NCI-H2029 treated with DMSO at 0.1 percent for 48 hours (cell line): Measurements from ENCODE around the gene BIN1.
A peak's percentile ranks its signal among the peaks of the same experiment; 100 is the strongest.
"Not testable (repeated sequence)": the region's sequence is repeated elsewhere in the genome, so short reads cannot be mapped to it uniquely, and the experiment has no call there.

Experiments
- DNase-seq: peaks from one replicate; lab custom pipeline; 2025; lab: John Stamatoyannopoulos, UW

Gene BIN1

GRCh38 chr2:127133793-127134192, 26.8 kb upstream of the BIN1 start:
- DNase-seq, result no peak

- no peak for DNase-seq
These were observed 23.5 kb upstream of the BIN1 start for GRCh38 chr2:127130421-127130820.

- DNase-seq, result no peak
These were observed 23.0 kb upstream of the BIN1 start for GRCh38 chr2:127129937-127130336.

- peak; percentile 20 for DNase-seq
These were observed 21.5 kb upstream of the BIN1 start for GRCh38 chr2:127128445-127128904.

GRCh38 chr2:127125821-127126220, 18.9 kb upstream of the BIN1 start:
- DNase-seq, result no peak

GRCh38 chr2:127124426-127124825, 17.5 kb upstream of the BIN1 start:
- DNase-seq, result no peak

- no peak for DNase-seq
These were observed 15.5 kb upstream of the BIN1 start for GRCh38 chr2:127122361-127123027.

- no peak for DNase-seq
These were observed 14.8 kb upstream of the BIN1 start for GRCh38 chr2:127121776-127122176.

- no peak for DNase-seq
These were observed 14.4 kb upstream of the BIN1 start for GRCh38 chr2:127121353-127121752.

- not testable (repeated sequence) for DNase-seq
These were observed 13.5 kb upstream of the BIN1 start for GRCh38 chr2:127120408-127120807.

- DNase-seq, result no peak
These were observed 11.5 kb upstream of the BIN1 start for GRCh38 chr2:127118467-127118866.

- DNase-seq, result no peak
These were observed 11.1 kb upstream of the BIN1 start for GRCh38 chr2:127118038-127118437.

GRCh38 chr2:127117603-127118002, 10.6 kb upstream of the BIN1 start:
- DNase-seq, result no peak

GRCh38 chr2:127115471-127116199, 8.7 kb upstream of the BIN1 start:
- no peak for DNase-seq

- DNase-seq, result no peak
These were observed 4.0 kb upstream of the BIN1 start for GRCh38 chr2:127110985-127111384.

- DNase-seq, result no peak
These were observed 1.2 kb upstream of the BIN1 start for GRCh38 chr2:127108090-127108523.

GRCh38 chr2:127107622-127107999, 657 bp upstream of the BIN1 start:
- no peak for DNase-seq

GRCh38 chr2:127106457-127106990, 430 bp downstream of the BIN1 start:
- no peak for DNase-seq

- no peak for DNase-seq
These were observed 1.1 kb downstream of the BIN1 start for GRCh38 chr2:127105656-127106456.

GRCh38 chr2:127104881-127105655, 1.9 kb downstream of the BIN1 start:
- DNase-seq, result no peak

GRCh38 chr2:127104166-127104660, 2.7 kb downstream of the BIN1 start:
- no peak for DNase-seq
